GM12878 (cell line): ENCODE measurements around the gene CACNA1H. TPM values are rescaled to one million over a fixed set of nuclear protein-coding genes. Genes with fewer than 3 reads are reported as not detected.

Source experiments
- ATAC-seq: fragments of 200-7000 bp; cut with Tn5 transposase; 3 replicates; pipeline ENCODE4 v1.9.1; 2020; ENCODE audit warnings: mild to moderate bottlenecking, moderate library complexity
- BruUV-seq: library from RNA; stranded (reverse); fragments of 400-500 nt; replicated peaks from 2 replicates; lab custom pipeline; 2021; lab: Mats Ljungman, UMichigan
- CTCF ChIA-PET: fragments of 300-600 bp; sonication (Branson Sonifier 250); formaldehyde crosslinking; extraction: SDS; loops from one replicate; lab custom pipeline; 2021; ENCODE audit warnings: inconsistent platforms; lab: Yijun Ruan, JAX
- POLR2A ChIA-PET: fragments of 350-600 bp; formaldehyde crosslinking; extraction: SDS; loops from one replicate; lab custom pipeline; 2021; ENCODE audit warnings: inconsistent platforms; lab: Charles Lee
- RAD21 ChIA-PET: fragments of 300-600 bp; sonication (Branson Sonifier 250); formaldehyde crosslinking; loops from one replicate; lab custom pipeline; 2023; ENCODE audit warnings: antibody characterized with exemption; ENCODE audit not compliant: unreplicated experiment; lab: Charles Lee
- SMC1A ChIA-PET: fragments of 300-600 bp; sonication (Branson Sonifier 250); formaldehyde crosslinking; loops from one replicate; lab custom pipeline; 2023; ENCODE audit not compliant: unreplicated experiment, uncharacterized antibody; lab: Charles Lee
- DNase-seq: peaks from one replicate; pipeline ENCODE4 v3.0.0-alpha.2; 2011; ENCODE audit warnings: low read depth, low spot score
- FAIRE-seq: peaks from 3 replicates; lab custom pipeline; 2011; peaks lifted over from hg19 to GRCh38; lab: Jason Lieb, UNC
- H2AFZ ChIP-seq: 2 replicates; pipeline ENCODE4 v1.6.0; 2011; ENCODE audit warnings: low read depth, low read length, control low read depth; ENCODE audit not compliant: control insufficient read depth
- H3K27ac ChIP-seq: 2 replicates; pipeline ENCODE4 v1.5.1; 2011; ENCODE audit warnings: control low read depth; ENCODE audit not compliant: control insufficient read depth, insufficient read depth
- H3K27me3 ChIP-seq, 2 experiments: replicated peaks in 1 of 2; 2 replicates each; pipeline versions ENCODE4 v1.6.0 to v1.6.1; 2011; ENCODE audit warnings: low read length in 1 of 2; ENCODE audit not compliant: control insufficient read depth in 2 of 2, insufficient read depth in 2 of 2
- H3K36me3 ChIP-seq, 2 experiments: 2 replicates each; pipeline ENCODE4 v1.5.1; 2011; ENCODE audit warnings: low read length in 1 of 2; ENCODE audit not compliant: control insufficient read depth in 2 of 2, insufficient read depth in 2 of 2
- H3K4me1 ChIP-seq: 2 replicates; pipeline ENCODE4 v1.6.1; 2011; ENCODE audit warnings: mild to moderate bottlenecking, low read length, moderate library complexity, mixed read lengths; ENCODE audit not compliant: control insufficient read depth, insufficient read depth
- H3K4me2 ChIP-seq: 2 replicates; pipeline ENCODE4 v1.6.0; 2011; ENCODE audit warnings: control low read depth; ENCODE audit not compliant: control insufficient read depth, insufficient read depth
- H3K4me3 ChIP-seq: fragments of 200-600 bp; sonication (generic); 2 replicates; pipeline ENCODE4 v1.5.1; 2016
- H3K79me2 ChIP-seq: 2 replicates; pipeline ENCODE4 v1.6.0; 2011; ENCODE audit warnings: low read length; ENCODE audit not compliant: control insufficient read depth, insufficient read depth
- H3K9ac ChIP-seq: 2 replicates; pipeline ENCODE4 v1.8.0; 2011; ENCODE audit warnings: low read length, control low read depth, mixed read lengths; ENCODE audit not compliant: control insufficient read depth, insufficient read depth
- H3K9me3 ChIP-seq: replicated peaks from 3 replicates; pipeline ENCODE4 v1.5.1; 2011; ENCODE audit warnings: mild to moderate bottlenecking, low read length; ENCODE audit not compliant: control insufficient read depth, insufficient read depth
- H4K20me1 ChIP-seq: 2 replicates; pipeline ENCODE4 v1.6.0; 2011; ENCODE audit not compliant: control insufficient read depth, insufficient read depth
- BCL3 ChIP-seq: IDR thresholded peaks from 2 replicates; pipeline ENCODE4 v1.6.1; 2011; ENCODE audit warnings: borderline replicate concordance, low read depth, mild to moderate bottlenecking, moderate library complexity, low read length; ENCODE audit not compliant: insufficient read depth, poor library complexity, severe bottlenecking
- IRF3 ChIP-seq: fragments of 450-650 bp; IDR thresholded peaks from 2 replicates; pipeline ENCODE4 v1.6.1; 2014; ENCODE audit warnings: mild to moderate bottlenecking
- JUNB ChIP-seq: IDR thresholded peaks from 2 replicates; pipeline ENCODE4 v1.6.1; 2016; ENCODE audit warnings: antibody characterized with exemption, mild to moderate bottlenecking
- LARP7 ChIP-seq: fragments of 450-650 bp; IDR thresholded peaks from 2 replicates; pipeline ENCODE4 v1.6.1; 2017; ENCODE audit warnings: mild to moderate bottlenecking
- MAX ChIP-seq: IDR thresholded peaks from 2 replicates; pipeline ENCODE4 v1.6.1; 2012; ENCODE audit warnings: low read depth, low read length, improper control_type of control experiment
- RBBP5 ChIP-seq: fragments of 200-600 bp; sonication (generic); conservative IDR thresholded peaks from 2 replicates; pipeline ENCODE4 v1.6.1; 2016
- RELA ChIP-seq: fragments of 450-650 bp; IDR thresholded peaks from 2 replicates; pipeline ENCODE4 v1.8.0; 2014; ENCODE audit warnings: borderline replicate concordance; ENCODE audit not compliant: partially characterized antibody
- SIN3A ChIP-seq: IDR thresholded peaks from 2 replicates; pipeline ENCODE4 v1.6.1; 2012; ENCODE audit warnings: low read depth, low read length, improper control_type of control experiment
- TARDBP ChIP-seq: IDR thresholded peaks from 2 replicates; pipeline ENCODE4 v1.6.1; 2016; ENCODE audit warnings: borderline replicate concordance
- TCF3 ChIP-seq: IDR thresholded peaks from 2 replicates; pipeline ENCODE4 v1.6.1; 2012; ENCODE audit warnings: low read depth, mild to moderate bottlenecking, low read length, borderline replicate concordance; ENCODE audit not compliant: insufficient read depth
- WGBS: methylation state at CpG from one replicate; pipeline ENCODE4 v1.1.6; 2016; ENCODE audit warnings: low lambda C conversion rate; ENCODE audit not compliant: insufficient replicate concordance, insufficient coverage; ENCODE audit errors: missing lambda C conversion rate; 5-methylcytosine and 5-hydroxymethylcytosine counted together
- in situ Hi-C: fragments of 300-500 bp; cut with MboI; formaldehyde crosslinking; loops from 9 replicates; pipeline ENCODE4 v1.14.3; 2018; ENCODE audit warnings: mixed read lengths
- intact Hi-C: fragments of 100-400 bp; cut with micrococcal nuclease; formaldehyde crosslinking; loops from one replicate; pipeline ENCODE4 v1.14.2; 2022; ENCODE audit not compliant: unreplicated experiment
- polyA plus RNA-seq, 11 experiments: library from polyadenylated mRNA; depleted of rRNA in 4 of 11; unstranded in 6 of 11; stranded (reverse) in 5 of 11; fragments of >200 nt; fragmentation: Nextera tagmentation in 4 of 11; fragmentation: Illumina TruSeq in 1 of 11; extraction: Ambion mirVana in 4 of 11; extraction: Trizol in 1 of 11; gene quantifications; 1 replicate in 1 of 11; 2 replicates in 10 of 11; pipeline versions ENCODE4 v1.2.1 to v1.2.3, GENCODE V29; 2011 to 2016; ENCODE audit warnings: inconsistent platforms in 2 of 11, missing spikeins in 2 of 11, low read depth in 1 of 11
- total RNA-seq, 4 experiments: library from RNA; depleted of rRNA in 3 of 4; stranded (reverse); fragments of >200 nt in 3 of 4; fragmentation: Illumina TruSeq in 1 of 4; extraction: Trizol in 1 of 4; gene quantifications; 2 replicates each; pipeline versions ENCODE4 v1.2.1 to v1.2.3, GENCODE V29; 2013 to 2021

The CACNA1H gene
- total and polyA plus RNA-seq, 10 of the 15 experiments (the other 5 are each of a cell fraction or from before 2014, with no cell fraction given): 0.03 to 0.54 TPM; not detected in 8

DNA sequence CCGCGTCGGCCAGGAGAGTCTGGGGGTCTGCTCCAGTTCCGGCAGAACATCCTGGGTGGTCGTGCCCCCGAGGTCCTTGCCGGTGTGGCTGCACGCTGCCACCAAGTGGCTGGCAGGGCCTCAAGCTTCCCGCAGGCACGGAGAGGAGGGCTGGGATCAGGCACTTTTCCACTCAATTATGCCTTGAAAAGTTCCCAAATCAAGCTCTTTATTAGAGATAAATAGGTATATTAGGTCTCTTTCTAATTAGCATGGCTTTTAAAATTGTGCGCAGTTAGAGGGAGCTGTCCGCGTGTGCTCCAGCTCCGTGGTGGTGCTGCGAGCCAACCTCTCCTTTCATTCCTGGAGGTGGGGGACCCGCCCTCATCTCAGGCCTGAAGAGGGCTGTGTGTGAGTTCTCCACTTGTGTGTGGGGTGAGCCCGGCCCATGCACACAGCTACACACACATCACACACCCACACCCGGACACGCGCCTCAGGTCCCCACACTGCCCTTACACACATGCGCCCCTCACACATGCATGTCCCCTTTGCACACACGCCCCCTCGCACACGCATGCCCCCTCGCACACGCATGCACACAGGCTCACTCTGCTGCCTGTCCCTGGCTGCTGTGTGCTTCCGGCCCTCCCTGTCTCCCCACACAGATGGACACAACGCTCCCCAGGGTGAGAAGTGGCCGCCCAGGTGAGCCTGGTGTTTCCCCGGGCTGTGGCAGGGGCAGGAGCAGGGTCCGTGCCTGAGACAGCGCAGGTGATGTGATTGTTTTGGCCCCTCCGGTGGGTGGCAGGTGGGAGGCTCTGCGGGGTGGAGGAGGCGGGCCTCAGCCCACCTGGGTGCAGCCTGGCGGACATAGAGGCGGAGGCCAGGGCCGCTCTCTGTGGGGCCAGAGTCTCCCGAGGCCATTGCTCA, 28.8 kb downstream of the CACNA1H start:
- Histone ChIP-seq H3K9ac (no peak overlapping the region), H3K4me2 (no peak overlapping the region)

GRCh38 chr16:1182316-1182671, 29.4 kb downstream of the CACNA1H start:
- no peaks in the 10 kb centered on the region for H3K79me2 ChIP-seq
- H3K4me2 ChIP-seq: no peak overlapping the region
- ATAC-seq: no peak
- no peaks in the 10 kb centered on the region for H3K27me3 ChIP-seq
- no peak overlapping the region for H3K27ac ChIP-seq
- 60% methylated on average over 19 of the region's 19 CpGs for WGBS
- H3K36me3 ChIP-seq: no peaks in the 10 kb centered on the region
- no peak for TF ChIP-seq IRF3
- no peak for TF ChIP-seq MAX
- TF ChIP-seq TARDBP: no peak
- TF ChIP-seq RELA: no peak
- TF ChIP-seq JUNB: no peak
- TF ChIP-seq SIN3A: no peak
- no peak for TF ChIP-seq RBBP5
- H2AFZ ChIP-seq: no peak overlapping the region
- DNase-seq: no peak
- ChIA-PET CTCF (no interaction called here), SMC1A (no interaction called here), RAD21 (no interaction called here), POLR2A (no interaction called here)
- intact Hi-C loops: no loop called here
- no peak for FAIRE-seq
- no peak overlapping the region for H3K9ac ChIP-seq
- no peaks in the 10 kb centered on the region; the same call in 2 of the 3 replicates for H3K9me3 ChIP-seq
- in situ Hi-C loops: no loop called here
- no peaks in the 10 kb centered on the region for H4K20me1 ChIP-seq
- no peaks in the 10 kb centered on the region for H3K4me1 ChIP-seq
- no peak overlapping the region for H3K4me3 ChIP-seq
- no TSS peak for BruUV-seq

More for the DNA sequence above, 28.8 kb downstream of the CACNA1H start:
- ChIA-PET POLR2A (no interaction called here), CTCF (no interaction called here), RAD21 (no interaction called here), SMC1A (no interaction called here)
- WGBS: 59% methylated on average over 37 of the region's 39 CpGs
- Histone ChIP-seq H3K9me3 (no peaks in the 10 kb centered on the region; the same call in 2 of the 3 replicates), H3K79me2 (no peaks in the 10 kb centered on the region), H3K27me3 (no peaks in the 10 kb centered on the region), H4K20me1 (no peaks in the 10 kb centered on the region), H3K4me1 (no peaks in the 10 kb centered on the region), H3K4me3 (no peak overlapping the region), H3K27ac (no peak overlapping the region), H3K36me3 (no peaks in the 10 kb centered on the region), H2AFZ (no peak overlapping the region)
- in situ Hi-C loops: no loop called here
- no peak for DNase-seq
- no TSS peak for BruUV-seq
- intact Hi-C loops: no loop called here
- TF ChIP-seq TCF3 (0 out of 2 replicates have a peak, but pooled peaks have one; percentile 56), LARP7 (no peak), BCL3 (peak; percentile 94)
- no peak for ATAC-seq
- FAIRE-seq: no peak
